Tibial nerve (tissue), 3 donors: ENCODE measurements around the gene PIN4.

Source experiments
- POLR2A ChIP-seq, 2 donors: fragments of 450-650 bp; IDR thresholded peaks; one replicate each; pipeline ENCODE4 v1.6.1; 2017; ENCODE audit warnings: antibody characterized with exemption in 2 of 2, mild to moderate bottlenecking in 2 of 2, moderate library complexity in 2 of 2
- TF ChIP-seq, protein P1 (sequence below), 5 experiments: fragments of 200-600 bp in 3 of 5; fragments of 450-650 bp in 2 of 5; sonication (generic) in 3 of 5; IDR thresholded peaks; one replicate each; pipeline ENCODE4 v1.5.1; 2016 to 2019; ENCODE audit warnings: antibody characterized with exemption in 5 of 5, mild to moderate bottlenecking in 3 of 5, moderate library complexity in 2 of 5

DNA sequence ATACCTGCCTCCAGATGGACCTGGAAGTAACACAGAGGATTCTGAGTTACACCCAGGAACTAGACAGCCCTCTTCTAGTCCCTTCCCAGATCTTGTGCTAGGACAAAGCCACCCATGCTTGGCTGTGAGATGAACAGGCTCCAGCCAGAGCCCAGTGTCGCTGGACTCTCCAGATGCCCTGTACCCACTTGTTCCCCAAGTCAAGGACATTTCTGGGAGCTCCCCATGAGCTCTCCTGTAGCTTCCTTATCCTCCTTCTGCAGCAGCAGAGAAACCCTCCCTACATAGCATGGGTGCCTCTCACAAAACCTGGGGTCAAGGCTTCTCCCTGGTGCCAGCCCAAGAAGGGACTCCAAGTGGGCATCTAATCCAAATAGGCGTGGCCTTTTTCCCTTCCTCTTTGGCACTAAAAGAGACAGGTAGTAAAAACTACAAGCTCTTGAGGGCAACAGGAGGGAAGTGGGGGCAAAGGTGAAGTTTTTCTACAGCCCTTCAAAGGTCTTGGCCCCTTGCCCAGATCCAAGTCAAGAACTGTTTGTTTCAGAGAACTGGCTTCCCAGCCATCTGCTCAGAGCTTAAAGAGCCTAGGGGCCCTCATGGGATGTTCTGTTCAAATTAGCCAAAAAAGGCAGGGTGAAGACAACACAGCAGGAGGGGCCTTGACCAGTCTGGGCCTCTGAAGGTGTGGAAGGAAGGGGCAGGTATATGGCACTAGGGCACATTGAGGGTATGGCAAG is 65.8 kb downstream of the PIN4 start:
- TF ChIP-seq, protein P1, sequence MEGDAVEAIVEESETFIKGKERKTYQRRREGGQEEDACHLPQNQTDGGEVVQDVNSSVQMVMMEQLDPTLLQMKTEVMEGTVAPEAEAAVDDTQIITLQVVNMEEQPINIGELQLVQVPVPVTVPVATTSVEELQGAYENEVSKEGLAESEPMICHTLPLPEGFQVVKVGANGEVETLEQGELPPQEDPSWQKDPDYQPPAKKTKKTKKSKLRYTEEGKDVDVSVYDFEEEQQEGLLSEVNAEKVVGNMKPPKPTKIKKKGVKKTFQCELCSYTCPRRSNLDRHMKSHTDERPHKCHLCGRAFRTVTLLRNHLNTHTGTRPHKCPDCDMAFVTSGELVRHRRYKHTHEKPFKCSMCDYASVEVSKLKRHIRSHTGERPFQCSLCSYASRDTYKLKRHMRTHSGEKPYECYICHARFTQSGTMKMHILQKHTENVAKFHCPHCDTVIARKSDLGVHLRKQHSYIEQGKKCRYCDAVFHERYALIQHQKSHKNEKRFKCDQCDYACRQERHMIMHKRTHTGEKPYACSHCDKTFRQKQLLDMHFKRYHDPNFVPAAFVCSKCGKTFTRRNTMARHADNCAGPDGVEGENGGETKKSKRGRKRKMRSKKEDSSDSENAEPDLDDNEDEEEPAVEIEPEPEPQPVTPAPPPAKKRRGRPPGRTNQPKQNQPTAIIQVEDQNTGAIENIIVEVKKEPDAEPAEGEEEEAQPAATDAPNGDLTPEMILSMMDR (IDR thresholded peaks at IDR 0.05): no peak
- TF ChIP-seq POLR2A (IDR thresholded peaks at IDR 0.05): no peak
